ENCODE results near the gene HYI.

HYI gene

DNA sequence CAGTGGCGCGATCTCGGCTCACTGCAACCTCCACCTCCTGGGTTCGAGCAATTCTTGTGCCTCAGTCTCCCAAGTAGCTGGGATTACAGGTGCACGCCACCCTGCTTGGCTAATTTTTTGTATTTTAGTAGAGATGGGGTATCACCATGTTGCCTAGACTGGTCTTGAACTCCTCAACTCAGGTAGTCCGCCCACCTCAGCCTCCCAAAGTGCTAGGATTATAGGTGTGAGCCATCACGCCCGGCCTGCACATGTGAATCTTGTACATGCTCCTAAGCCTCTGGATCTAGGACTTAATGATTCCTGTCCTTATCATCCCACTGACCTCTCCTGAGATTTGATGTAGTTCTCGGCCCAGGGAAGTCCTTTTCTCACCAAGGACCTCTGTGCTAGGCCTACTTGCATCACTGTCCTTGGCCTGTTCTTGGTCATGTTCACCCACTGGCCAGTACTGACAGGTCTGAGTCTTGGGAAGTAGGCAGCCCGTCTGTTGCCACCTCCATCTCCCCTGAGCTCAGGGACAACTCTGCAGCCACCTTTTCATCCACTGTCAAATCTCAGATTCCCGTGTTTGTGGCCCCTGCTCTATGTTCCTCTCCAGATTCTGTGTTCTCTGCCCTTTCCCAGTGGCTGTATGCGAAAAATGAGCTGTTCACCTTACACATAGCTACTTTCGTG lies 9.4 kb downstream of the HYI start:
- no peak for DNase-seq

DNA sequence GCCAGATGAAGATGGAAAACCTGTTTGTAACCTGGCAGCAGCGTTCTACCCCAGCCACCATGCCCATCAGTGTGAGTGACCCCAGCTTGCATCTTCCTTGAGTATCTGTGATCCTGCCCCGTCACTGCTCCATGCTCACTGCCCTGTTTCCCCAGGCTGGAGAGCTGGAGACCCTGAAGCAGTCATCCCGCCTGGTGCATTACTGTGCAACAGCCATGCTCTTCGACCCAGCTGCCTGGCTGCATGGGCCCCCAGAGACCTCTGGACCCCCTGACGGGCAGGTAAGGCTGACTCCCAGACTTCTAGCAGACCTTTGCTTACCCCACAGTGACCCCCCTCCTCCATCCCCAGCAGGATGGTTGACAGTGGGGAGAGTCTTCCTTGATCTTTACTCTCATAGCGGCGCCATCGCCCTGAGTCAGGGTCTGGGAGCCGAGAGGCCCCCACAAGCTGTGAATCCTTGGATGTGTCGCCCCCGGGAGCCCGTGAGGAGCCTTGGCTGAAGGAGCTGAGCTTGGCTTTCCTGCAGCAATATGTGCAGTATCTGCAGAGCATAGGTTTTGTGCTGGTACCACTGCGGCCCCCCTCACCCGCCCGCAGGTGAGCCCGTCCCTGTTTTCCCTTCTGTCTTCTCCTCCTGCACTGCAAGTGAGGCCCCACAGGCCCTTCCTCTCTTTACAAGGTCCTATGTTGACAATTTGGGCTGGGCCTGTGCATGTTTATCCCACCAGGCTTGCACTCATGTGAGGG lies 10.4 kb downstream of the HYI start:
- peak; percentile 14 for DNase-seq

DNA sequence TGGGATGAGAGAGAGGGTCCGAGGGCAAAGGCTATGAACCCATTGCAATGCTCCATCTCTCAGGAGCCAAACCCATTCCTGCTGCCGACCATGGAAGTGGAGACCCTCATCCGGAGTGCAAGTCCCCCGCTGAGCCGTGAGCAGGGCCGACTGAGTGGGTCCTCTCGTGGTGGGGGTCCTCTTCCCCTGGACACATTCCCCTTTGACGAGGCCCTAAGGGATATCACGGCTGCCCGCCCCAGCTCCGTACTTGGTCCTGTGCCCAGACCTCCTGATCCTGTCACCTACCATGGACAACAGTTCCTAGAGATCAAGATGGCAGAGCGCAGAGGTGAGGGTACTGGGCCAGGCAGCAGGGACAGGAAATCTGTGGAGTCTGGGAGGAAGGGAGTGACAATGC lies 11.0 kb downstream of the HYI start:
- peak; percentile 19 for DNase-seq

DNA sequence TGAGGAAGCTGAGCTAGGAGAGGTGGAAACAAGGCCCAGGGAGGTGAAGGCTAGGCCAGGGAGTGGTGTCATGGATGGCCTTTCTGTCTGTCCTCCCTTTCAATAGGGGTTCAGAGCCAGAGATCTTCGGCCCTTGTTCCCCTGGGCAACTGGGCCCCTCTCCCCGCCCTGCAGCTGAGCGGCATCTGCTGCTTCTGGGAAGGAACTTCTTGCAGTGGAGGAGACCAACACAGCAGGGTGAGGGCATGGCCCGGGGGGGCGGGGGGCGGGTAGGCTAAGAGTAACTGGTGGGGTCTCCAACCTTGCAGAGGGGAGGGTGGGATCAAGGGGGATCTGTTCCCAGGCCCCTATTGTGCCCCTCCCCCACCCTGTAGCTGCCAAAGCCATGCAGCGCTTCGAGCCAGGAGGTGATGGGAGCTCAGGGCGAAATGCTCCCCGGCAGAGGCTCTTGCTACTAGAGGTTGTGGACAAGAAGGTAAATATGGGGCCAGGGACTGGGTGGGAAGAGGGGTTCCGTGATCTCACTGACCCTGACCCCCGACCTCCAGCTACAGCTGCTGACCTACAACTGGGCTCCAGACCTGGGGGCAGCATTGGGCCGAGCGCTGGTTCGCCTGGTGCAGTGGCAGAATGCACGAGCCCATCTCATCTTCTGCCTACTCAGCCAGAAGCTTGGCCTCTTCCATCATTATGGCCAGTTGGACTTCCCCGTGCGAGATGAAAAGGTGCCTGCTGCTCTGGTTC lies 11.7 kb downstream of the HYI start:
- peak; percentile 15 for DNase-seq

DNA sequence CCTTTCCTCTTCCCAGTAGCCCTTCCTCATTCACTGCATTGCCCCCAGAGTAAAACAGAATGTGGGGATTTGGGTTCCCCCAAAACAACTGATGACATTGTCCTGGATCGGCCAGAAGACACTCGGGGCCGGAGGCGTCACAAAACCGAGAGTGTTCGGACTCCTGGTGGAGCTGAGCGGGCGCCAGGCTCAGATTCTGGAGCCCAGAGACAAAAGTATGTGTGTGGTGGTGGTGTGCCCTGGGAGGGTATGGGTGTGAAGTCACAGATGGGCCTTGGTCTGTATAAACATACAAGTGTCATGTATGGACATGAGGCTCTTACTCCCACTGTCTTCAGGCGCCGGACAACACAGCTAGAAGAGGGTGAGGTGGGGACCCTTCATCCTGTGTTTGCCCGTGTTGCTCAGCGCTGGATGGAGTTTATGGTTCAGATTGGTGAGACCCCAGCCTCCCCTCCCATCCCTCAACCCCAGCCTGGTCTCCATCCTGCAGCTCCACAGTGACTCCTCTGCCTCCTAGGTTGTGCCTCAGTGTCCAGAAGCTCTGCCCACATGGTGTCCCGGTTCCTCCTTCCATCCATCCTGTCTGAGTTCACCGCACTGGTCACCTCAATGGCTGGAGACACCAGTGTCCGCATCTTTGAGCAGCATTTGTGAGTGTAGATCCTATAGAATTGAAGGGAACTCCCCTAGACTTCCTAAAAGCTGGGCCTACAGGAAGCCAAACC lies 12.4 kb downstream of the HYI start:
- DNase-seq = peak; percentile 10

DNA sequence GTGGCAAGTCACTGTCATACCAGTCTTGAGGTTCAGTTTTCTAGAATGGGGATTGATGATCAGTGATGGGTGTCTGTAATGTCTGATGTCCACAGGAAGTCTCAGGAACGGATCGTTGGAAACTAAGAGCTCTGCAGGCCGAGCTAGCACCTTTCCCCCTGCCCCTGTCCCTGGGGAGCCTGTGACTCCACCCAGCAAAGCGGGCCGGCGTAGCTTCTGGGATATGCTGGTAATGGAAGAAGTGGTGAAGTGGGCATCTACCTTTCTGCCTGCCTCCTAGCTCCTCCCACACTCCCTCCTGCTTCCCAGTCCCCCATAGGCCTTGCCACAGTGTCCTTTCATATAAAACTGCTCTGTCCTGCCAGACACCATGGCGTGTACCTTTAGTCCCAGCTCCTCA lies 13.4 kb downstream of the HYI start:
- peak; percentile 13 for DNase-seq

DNA sequence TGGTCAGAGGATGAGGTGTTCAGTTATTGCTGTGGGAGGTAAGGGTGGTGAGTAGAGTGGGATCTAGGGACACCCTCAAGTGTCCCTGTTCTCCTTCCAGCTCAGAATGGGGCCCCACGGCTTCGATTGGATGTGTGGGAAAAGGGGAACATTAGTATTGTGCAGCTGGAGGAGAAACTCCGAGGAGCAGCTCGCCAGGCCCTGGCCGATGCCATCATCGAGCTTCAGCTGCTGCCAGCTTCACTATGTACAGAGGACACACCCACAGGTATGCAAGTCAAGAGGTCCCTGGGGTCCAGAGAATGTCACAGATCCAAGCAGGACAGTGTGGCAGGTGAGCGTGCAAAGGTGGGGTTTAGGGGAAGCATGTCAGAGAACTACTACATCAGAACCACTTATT lies 13.9 kb downstream of the HYI start:
- peak; percentile 14 for DNase-seq

DNA sequence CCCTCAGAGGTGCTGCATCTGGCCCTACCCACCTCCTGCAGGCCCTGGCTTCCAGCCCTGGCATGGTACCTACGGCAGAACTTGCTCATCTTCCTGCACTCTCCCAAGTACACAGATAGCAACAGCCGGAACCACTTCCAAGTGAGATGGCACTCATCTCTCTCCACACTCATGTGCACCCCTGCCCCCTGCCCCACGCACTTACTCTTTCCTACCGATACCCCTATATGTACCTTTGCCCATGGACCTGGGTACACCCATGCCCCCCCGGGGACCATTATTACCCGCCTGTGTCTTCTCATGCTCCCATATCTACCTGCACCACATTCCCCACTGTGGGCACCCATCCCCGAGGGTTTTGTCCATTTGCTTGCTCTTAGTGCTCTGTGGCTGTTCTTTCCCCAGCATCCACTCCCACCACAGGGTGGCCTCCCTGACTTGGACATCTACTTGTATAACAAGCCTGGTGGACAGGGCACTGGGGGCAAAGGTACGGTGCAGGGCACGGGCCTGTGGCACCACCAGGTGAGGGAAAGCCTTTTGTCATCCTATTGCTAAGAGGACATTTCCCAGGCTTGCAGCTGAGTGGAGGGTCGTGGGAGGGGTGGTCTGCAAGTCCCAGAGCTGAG lies 14.7 kb downstream of the HYI start:
- DNase-seq = peak; percentile 15

DNA sequence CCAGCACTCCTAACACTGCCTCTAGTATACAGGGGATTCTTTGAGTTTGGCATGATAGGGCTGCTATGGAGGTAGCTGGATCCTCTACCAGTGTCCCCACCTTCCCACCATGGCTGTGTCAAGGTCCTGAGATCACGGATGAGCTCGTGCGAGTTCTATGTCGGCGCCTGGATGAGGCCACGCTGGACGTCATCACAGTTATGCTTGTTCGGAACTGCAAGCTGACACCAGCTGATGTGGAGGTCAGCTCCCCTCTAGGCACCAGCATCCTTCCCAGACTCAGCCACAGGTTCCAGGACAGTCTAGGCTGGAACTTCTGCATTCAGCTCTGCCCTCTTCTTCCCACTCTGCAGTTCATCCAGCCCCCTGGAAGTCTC lies 15.2 kb downstream of the HYI start:
- DNase-seq = peak; percentile 11

DNA sequence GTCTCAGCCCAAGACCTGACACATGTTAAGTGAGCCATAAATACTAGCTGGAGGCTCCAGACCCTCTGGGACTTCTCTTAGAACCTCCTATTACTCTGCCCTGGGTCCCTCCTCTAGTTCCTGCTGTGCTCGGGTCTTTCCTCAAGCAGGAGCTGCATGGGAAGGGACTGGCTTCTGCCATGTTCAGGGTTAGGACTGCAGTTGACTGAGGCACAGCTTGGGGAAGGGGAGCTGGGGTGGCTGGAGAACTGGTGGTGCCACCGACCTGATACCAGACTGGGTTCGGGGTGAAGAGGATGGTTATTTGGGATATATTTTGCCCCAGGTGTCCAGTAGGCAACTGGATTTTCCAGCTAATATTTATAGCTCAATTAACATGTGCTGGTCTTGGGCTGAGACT lies 15.7 kb downstream of the HYI start:
- peak; percentile 8 for DNase-seq

DNA sequence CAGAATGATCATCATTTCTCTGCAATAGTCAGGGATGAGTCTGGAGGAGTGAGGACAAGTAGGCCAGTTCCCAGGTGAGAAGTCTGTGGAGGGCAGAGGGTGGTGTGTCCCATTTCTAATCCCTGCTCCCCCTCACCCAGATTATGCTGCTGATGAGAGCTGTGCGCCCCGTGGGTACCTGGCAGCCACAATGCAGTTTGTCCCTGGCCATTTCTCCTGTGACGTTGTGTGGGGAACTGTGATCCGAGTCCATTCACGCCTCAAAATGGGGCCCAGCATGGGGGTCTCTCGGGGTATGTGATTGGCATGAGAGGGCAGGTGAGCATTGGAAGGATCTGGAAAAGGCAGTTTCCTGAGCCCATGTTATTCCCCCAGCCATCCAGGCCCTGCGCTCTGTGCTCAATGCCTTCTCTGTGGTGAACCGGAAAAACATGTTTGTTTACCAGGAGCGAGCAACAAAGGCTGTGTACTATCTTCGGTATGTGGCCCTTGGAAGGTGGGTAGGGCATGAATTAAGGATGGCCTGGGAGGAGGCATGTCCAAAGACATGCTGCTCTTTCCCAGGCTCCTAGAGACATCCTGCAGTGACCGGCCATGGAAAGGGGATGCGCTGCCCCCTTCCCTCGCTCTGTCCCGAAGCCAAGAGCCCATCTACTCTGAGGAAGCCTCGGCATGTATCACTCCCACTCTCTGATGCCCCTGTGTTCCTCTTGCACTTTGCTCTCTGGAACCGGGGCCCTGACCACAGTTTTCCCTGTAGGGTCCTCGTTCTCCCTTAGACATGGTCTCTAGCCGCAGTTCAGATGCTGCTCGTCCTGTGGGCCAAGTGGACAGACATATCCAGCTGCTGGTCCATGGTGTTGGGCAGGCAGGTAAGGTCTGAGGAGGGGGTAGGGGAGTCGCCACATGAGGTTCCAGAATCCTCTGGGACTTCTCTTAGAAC lies 16.4 kb downstream of the HYI start:
- peak; percentile 10 for DNase-seq

DNA sequence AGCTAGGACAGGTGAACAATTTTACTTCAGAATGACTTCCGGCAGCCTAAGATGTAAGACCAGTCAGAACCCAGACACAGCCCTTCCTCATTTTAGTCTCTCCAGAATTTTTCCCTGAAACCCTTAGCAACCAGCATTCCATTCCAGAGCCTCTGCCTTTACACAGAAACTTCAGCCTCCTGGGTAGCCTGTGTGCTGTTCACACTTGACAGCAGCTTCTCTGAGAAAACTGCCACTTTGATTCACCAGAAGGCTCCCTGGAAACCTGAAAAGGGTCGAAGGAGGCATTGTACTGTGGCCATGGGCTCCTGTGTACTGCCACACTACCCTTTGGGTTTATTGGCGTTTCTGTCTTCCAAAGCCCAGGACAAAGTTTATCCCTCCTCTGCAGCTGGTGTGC lies 17.4 kb downstream of the HYI start:
- no peak for DNase-seq

DNA sequence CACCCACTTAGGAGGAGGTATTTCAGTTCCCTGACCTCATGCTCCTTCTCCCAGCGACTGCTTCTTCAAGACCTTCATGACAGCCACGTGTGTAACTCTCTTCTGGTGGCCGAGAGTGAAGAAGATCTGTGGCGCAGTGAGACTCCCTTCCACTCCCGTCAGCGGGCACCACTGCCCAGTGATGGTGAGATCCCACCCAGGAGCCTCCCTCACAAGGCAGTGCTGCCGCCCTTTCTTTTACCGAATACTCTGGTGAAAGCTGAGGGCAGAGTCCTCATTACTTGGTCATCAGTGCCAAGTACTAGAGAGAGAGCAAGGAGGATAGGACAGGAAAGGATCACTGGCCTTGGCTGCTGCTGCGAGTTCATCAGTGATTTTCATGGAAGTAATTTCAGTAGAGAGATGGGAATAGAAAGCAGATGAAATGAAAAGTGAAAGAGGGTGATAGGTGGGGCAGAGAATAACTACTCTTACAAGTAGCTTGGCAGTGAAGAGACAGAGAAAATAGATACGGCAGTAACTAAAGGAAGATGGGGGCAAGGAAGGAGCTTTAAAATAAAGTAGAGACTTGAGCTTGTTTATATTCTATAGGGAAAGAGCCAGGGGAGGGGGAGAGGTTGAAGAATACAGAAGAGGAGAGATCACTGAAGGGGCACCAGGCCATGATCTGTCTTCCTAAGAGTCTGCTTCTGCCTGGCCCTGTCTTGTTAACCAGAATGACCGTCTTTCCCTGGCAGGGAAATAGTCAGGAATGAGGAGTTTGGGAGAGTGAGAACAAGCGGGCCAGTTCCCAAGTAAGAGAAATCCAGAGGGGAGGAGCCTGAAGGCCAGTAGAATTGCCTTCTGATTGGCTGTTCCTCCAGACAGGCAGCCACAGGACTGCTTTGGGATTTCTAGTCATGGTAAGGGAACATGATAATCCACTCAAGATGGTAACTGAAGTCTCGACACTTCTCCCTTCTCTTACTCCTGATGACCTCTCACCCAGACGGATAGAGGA lies 18.3 kb downstream of the HYI start:
- DNase-seq = peak; percentile 70

DNA sequence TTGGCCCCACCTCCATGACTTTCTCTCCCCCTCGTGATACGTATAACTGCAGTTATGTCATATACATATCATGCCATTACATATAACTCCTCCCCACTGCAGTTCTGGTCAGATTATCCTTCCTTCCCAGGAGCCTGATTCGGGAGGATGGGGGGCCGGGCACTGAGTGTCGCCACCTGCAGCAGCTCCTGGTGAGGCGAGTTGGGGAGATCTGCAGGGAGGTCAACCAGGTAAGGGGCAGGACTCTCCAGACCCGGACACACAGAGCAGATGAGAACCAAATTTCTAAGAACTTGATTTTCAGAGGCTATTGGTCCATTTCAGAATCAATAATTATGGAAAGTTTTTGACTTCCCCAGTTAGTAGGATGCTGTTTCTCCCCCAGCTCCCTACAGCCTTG lies 19.5 kb downstream of the HYI start:
- peak; percentile 11 for DNase-seq

DNA sequence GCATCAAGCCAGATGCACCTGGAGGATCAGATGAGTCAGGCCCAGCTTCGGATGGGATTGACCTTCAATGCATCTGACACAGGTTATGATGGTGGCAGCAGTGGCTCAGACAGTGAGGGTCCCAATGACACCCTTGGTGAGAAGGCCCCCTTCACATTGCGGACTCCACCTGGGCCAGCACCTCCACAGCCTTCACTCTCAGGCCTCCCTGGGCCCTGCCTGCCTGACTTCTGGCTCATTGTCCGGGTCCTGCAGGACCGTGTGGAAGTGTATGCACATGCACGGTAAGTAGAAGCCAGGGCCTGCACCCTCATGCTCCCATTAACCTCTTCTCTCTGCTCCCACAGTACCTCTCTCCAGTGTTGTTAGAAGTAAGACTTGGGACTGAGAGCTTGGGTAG lies 20.8 kb downstream of the HYI start:
- DNase-seq = no peak

DNA sequence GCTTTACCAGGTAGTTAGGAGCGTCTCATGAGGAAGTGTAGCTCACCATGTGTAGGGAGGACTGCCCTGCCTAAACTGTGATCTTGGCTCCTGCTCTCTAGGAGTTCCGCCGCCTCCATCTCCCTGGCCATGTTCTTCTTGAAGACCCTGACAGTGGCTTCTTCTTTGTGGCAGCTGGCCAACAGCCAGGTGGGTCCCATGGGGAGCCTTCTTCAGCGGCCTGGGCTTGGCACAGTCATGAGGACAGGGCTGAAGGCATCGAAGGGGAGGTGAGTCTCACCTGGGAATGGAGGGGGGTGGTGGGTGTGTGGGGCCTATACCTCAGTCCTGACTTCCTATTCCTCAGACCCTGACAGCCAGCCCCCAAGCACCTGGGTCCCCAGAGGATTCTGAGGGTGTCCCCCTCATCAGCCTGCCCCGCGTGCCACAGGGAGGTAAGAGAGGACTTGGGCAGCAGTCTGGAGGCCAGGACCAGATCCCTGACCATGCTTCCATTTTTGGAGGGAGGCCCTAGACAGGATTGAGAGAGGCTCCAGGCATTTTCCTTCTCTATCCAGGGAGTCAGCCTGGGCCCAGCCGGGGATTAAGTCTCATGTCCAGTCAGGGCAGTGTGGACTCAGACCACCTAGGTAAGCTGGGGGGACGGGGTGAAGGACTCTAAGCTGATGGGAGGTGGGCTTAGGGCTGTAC lies 21.4 kb downstream of the HYI start:
- no peak for DNase-seq

DNA sequence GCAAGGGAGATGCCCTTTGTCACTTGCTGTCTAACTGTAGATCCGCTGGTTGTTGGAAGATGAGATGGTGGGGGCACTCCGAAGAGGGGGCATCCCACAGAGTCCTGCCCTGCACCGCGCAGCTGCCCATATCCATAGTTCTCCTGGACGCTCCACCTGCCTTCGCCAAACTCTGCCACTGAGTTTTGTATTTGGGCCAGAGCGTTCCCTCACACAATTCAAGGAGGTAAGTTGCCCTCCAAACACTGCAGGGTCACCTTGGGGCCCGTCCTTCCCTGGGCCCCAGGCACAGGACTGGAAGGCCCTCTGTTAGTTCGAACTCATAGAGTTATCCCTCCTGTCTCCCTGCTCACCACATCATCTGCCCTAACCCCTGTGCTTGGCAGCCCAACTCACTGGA lies 22.1 kb downstream of the HYI start:
- DNase-seq = no peak

DNA sequence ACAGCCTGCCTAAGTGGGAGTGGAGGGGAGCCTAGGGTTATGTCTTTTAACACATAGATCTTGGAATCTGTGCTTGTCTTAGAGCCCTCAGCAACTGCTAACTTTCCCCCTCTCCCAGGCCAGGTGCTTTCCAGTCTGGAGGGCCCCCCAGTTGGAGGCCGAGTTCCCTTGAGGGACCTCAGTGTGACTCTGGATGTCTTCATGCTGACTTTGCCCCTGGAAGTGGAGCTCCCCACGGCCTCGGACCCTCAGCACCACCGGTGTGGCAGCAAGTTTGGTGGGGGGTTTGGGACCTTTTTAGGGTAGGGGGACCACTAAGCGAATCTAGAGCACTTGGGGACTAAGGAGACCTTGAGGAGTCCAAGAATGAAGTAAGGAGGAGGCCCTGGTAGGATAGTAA lies 22.9 kb downstream of the HYI start:
- no peak for DNase-seq

DNA sequence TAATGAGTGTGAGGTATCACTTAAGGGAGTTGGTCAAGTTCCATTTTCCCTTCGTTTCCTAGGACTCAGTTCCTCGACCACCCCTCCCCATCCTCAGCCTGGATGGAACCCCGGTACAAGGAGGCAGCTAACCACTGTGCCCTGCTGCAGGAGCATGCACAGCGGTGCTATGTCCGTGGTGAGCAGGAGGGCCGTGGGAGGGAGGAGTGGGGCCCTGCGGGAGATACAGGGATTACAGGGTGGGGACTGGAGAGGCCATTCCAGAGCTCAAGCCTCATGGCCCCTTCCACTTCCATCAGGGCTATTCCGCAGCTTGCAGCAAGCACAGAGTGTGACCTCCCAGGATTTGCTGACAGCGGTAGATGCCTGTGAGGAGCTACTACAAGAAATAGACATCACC lies 25.8 kb downstream of the HYI start:
- DNase-seq = no peak

DNA sequence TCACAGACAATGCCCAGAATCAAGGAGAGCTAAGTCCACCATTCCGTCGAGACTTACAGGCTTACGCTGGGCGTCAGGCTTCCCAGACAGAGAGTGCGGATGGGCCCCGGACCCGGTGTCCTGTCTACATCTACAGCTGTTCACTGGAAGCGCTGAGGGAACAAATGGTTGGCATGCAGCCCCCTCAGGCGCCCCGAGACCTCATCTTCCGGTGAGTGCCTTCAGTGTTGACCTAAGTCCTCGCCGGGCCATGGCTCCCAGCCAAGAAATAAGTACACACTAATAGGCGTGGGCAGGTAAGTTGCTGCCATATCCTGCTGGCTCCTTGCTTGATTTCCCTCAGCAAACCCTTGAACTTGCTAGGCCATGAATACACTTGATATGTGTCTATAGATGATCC lies 26.2 kb downstream of the HYI start:
- no peak for DNase-seq

Data from femur (tissue), 1 donor.